Suppressor macrophage treated with lipopolysaccharide for 1 hour (primary cell): Measurements from ENCODE around the gene PPM1E.
"Not testable (repeated sequence)": the region's sequence is repeated elsewhere in the genome, so short reads cannot be mapped to it uniquely, and the experiment has no call there.

ENCODE experiments used
- DNase-seq, 3 donors: peaks; one replicate each; pipeline ENCODE4 v3.0.0-alpha.2; 2020 to 2022

The PPM1E gene

DNA sequence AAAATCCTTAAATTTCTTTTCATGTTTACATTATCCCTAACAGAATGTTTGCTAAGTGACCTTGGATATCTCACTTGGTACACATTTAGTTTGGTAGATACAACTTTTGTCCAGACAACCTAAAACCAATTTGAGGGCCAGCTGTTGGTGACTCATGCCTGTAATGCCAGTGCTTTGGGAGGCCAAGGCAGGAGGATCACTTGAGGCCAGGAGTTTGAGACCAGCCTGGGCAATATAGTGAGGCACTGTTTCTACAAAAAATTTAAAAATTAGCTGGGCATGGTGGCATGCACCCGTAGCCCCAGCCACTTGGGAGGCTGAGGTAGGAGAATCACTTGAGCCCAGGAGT, 202.0 kb downstream of the PPM1E start:
- DNase-seq: not testable (repeated sequence)

DNA sequence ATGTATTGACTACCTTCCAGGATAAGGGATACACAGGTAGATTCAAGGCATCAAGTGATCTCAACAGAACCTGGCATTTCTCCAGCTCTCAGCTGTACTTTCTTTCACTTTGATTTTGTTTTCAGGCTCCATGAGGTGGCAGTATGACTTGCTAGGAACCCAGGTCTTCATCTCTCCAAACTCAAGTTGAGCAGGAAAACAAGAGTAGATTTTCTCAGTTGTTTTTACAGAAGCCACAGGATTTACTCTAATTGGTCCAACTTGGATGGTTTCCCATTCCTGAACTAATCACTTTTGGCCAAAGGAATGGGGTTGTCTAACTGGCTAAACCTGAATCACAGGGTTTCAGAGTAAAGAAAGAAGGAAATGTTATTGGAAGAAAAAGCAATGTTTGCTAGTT, 204.4 kb downstream of the PPM1E start:
- peak in 1 of 3 donors; percentile 38 for DNase-seq

- DNase-seq: no peak
Observed at GRCh38 chr17:58965221-58965620, 209.6 kb downstream of the PPM1E start.

- DNase-seq: no peak
Observed at GRCh38 chr17:58966208-58966607, 210.6 kb downstream of the PPM1E start.

DNA sequence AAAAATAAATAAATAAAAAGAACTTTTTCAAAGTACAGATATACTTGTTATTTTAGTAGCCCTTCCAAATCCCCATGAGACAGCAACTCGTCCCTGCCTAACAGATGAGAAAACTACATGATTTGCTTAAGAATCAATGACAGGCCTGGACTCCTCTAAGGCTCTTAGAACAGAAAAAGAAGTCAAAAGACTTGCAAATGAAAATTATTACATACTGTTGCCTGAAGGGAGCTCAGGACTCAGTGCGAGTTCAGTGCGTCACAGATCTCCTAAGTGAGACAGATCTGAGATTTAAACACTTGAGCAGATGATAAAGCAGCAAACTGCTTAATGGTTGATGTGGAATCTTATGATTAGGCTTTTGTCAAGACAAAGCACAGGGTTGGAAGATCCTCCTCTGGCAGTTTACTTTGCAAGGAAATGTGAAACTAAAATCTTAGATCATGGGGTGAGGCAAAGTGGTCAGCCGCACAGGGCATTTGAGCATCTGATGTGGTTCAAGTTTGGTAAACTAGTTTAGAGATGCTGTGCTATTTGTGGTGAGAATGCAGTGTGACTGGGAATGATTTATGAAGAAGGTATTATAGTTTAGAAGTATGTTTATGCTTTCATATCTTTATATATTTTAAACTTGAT, 212.9 kb downstream of the PPM1E start:
- no peak for DNase-seq

GRCh38 chr17:58969156-58969555, 213.5 kb downstream of the PPM1E start:
- no peak for DNase-seq

- DNase-seq: no peak
Observed at GRCh38 chr17:58969612-58970011, 214.0 kb downstream of the PPM1E start.

- DNase-seq: peak; percentile 86 to 92 (median 92)
Observed at GRCh38 chr17:58970609-58971450, 215.2 kb downstream of the PPM1E start.

- no peak for DNase-seq
Observed at GRCh38 chr17:58974354-58974753, 218.7 kb downstream of the PPM1E start.

DNA sequence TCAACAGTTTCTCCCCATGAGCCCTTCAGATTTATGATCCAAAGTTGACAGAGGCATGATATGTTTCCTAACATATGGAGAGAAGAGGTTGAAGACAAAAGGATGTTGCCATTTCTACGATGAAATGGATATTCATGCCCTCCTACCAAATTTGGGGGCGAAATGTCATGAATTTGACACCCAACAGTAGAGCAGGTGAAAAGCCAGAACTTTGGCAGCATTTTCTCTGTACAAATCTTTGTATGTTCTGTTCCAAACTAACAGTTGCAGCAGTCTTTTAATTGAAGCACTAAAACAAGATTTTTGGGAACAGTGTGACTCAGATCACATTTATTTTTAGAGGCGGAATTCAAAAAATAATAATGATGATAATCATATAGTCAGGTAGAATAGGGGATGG, 220.9 kb downstream of the PPM1E start:
- no peak for DNase-seq

GRCh38 chr17:58980706-58981481, 225.2 kb downstream of the PPM1E start:
- DNase-seq: no peak

GRCh38 chr17:58982626-58983025, 227.0 kb downstream of the PPM1E start:
- no peak for DNase-seq

DNA sequence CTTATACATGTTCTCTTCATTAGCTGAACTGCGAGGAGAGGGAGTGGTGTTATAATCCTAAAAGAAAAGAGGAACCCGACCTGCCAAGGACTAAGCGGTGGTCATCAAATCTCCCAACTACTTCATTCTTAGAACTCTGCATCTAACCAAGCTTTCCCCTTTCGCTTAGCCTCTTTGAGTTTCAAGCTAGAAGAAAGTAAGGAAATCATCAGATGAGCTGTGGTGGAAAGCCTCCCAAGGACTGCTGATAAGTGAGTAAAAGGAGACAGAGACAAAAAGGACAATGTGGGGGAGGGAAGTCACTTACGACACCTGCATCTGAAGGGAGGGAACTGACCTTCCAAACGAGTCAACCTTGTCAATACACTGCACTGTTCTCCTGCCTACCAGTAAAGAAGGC, 229.7 kb downstream of the PPM1E start:
- DNase-seq: peak; percentile 29 to 59 (median 40)

DNA sequence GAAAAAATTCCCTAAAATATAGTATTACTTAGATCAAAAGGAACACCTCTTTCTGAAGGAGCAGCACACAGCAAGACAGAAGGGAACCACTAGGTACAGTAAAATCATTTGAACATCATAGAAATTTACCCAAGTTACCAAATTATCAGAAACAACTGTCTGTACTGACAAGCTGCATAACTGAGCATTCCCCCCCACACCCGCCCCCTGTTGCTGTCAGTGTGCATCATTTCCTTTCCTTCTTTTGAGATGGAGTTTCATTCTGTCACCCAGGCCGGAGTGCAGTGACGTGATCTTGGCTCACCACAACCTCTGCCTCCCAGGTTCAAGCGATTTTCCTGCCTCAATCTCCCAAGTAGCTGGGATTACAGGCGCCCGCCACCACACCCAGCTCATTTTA, 230.3 kb downstream of the PPM1E start:
- peak; percentile 60 to 67 (median 61) for DNase-seq

GRCh38 chr17:58989629-58990028, 234.0 kb downstream of the PPM1E start:
- DNase-seq: no peak

GRCh38 chr17:58991718-58992331, 236.2 kb downstream of the PPM1E start:
- DNase-seq: no peak

DNA sequence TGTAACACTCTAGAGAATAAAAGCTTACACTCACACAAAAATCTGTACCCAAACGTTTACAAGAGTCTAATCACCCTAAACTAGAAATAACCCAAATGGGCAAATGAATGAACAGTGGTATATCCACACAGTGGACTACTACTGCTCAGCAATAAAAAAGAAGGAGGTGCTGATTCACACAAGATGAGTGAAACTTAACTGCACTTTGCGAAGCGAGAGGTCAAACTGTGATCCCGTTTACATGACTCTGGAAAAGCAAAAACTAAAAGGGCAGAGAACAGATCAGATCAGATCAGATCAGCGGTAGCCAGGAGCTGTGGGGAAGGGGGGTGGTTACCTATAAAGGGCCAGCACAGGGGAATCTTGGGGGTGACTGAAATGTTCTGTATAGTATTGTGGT, 237.7 kb downstream of the PPM1E start:
- no peak for DNase-seq

DNA sequence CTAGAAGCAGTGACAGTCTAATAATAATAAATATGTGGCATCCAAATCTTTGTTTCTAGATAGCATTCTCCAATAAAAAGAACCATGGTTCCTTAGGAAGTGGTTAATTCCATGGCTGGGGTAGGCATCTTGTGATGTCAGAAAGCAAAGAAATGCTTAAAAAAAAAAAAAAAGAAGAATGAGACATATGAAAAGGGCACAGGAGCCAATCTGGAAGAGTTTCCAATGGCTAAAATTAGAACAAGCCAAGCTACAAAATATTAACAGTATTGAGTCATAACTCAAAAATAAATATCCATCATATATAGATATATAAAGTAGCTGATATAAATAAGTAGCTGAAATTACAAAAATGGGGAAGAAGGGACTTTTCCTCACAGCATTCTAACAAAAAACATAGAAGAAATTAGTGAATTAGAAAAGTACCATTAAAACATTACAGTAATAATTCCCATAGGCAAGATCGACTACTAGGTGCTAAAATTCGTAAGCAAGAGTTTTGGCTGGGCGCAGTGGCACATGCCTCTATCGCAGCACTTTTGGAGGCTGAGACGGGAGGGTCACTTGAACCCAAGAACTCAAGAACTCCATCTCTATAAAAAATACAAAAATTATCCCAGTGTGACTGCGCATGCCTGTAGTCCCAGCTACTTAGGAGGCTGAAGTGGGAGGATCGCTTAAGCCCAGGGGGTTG, 239.7 kb downstream of the PPM1E start:
- peak in 1 of 3 donors; percentile 38 for DNase-seq

DNA sequence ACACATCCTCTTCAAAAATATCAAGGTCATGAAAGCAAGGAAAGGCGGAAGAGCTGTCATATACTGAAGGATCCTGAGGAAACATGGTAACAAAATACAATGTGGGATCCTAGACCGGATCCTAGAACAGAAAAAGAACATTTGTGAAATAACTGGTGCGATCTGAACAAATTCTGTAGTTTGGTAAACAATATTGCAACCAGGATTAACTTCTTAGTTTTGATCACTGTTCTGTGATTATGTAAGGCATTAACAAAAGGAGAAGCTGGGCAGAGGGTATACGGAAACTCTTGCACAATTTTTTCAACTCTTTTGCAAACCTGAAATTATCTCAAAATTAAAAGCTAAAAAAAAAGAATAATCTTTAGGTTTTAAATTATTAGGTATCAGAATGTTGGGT, 241.3 kb downstream of the PPM1E start:
- DNase-seq: peak; percentile 49 to 72 (median 72)

GRCh38 chr17:58997756-58998553, 242.3 kb downstream of the PPM1E start:
- DNase-seq: peak in 2 of 3 donors; percentile 58 to 69

DNA sequence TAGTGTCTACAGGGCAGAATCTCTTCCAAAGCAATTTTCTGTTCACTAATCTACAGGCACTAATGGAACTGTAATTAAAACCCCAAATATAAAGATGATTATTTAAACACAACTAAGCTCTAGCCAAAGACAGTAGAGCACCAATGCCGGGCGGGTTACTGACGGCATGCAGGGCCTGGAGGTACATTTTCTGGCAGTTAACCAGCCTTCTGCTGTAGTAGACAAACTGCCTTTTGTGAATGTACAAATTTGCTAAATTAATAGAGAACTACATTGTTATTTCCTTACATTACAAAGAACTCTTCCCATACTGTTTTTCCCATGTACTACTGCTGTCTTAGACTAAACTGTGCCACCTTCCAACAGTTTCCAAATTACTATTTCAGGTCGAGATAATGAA, 243.2 kb downstream of the PPM1E start:
- no peak for DNase-seq

DNA sequence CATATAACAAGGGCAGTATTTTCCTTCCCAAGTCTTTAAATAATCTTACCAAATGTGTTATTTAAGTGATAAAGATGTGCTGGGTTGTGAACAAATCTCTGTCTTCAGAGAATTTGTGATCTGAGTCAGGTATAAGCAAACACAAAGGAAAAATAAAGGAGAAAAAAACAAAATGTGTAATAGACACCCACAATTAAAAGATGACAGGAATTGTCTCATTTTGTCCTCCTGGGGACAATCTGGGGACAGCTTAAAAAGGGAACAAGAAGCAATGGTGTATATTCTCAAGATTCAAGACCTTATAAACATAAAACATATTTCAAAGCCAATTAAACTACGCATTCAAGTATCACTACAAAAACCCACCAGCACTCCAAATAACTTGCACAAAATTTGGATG, 243.8 kb downstream of the PPM1E start:
- DNase-seq: peak in 2 of 3 donors; percentile 35 to 57
